Measurements from ENCODE around the gene SELP. TPM values are rescaled to one million over a fixed set of nuclear protein-coding genes. Genes with fewer than 3 reads are reported as not detected.
A peak's percentile ranks its signal among the peaks of the same experiment; 100 is the strongest.

Gene SELP
- total and polyA plus RNA-seq, 2 of the 13 experiments (the other 11 are each of a cell fraction or from before 2014, with no cell fraction given) = 0.11 TPM; not detected in 1

DNA sequence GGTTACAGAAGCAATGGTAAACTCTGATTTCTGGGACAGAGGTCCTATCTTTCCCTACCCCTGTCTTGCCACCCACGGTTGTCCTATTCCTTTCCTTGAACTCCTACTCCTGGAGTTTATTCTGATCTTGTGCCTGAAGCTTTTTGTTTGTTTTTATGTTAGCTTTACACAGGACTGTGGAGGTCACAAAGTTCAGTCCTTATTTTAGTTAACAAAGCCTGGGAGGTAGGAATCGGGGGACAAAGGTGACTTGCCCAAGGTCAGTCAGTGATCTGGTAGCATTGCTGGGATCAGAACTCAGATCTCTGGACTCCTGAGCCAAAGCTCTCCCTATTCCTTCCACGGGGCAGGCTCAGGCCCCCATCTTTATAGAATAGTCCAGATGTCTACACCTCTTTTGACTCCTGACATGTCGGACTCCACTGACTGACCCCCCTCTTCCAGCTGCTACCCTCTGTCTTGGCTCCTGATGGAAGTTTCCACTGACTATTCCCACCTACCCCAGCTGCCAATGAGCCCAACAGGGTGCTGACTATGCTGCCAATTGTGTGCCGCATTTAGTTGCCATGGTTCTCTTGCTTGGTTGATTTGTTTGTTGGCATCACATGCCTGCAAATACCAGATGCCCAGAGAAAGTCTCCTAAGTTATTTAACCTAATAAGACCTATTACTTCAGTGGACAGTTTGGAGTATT lies 53.5 kb downstream of the SELP start (continued):
- no peak for TF ChIP-seq MAZ (IDR thresholded peaks at IDR 0.05; ENCODE audit: borderline replicate concordance, low read depth, low read length)
- no peak for TF ChIP-seq MAZ (CRISPR knock-in tag; IDR thresholded peaks at IDR 0.05; ENCODE audit: low read depth)
- no peak for TF ChIP-seq ZNF34 (CRISPR knock-in tag; IDR thresholded peaks at IDR 0.05; ENCODE audit: borderline replicate concordance)
- TF ChIP-seq KLF15 (CRISPR knock-in tag; IDR thresholded peaks at IDR 0.05; ENCODE audit: borderline replicate concordance) = no peak
- TF ChIP-seq ZMYM4 (CRISPR knock-in tag; IDR thresholded peaks at IDR 0.05) = peak; percentile 76
- TF ChIP-seq SCMH1 (CRISPR knock-in tag; IDR thresholded peaks at IDR 0.05; ENCODE audit: borderline replicate concordance) = no peak
- no peak for TF ChIP-seq TARDBP (CRISPR knock-in tag; IDR thresholded peaks at IDR 0.05)
- TF ChIP-seq ARNT2 (CRISPR knock-in tag; IDR thresholded peaks at IDR 0.05; ENCODE audit: low read depth) = no peak
- no peak for TF ChIP-seq NBN (conservative IDR thresholded peaks at IDR 0.05)
- TF ChIP-seq, protein P1, sequence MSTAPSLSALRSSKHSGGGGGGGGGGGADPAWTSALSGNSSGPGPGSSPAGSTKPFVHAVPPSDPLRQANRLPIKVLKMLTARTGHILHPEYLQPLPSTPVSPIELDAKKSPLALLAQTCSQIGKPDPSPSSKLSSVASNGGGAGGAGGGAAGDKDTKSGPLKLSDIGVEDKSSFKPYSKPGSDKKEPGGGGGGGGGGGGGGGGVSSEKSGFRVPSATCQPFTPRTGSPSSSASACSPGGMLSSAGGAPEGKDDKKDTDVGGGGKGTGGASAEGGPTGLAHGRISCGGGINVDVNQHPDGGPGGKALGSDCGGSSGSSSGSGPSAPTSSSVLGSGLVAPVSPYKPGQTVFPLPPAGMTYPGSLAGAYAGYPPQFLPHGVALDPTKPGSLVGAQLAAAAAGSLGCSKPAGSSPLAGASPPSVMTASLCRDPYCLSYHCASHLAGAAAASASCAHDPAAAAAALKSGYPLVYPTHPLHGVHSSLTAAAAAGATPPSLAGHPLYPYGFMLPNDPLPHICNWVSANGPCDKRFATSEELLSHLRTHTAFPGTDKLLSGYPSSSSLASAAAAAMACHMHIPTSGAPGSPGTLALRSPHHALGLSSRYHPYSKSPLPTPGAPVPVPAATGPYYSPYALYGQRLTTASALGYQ (CRISPR knock-in tag; IDR thresholded peaks at IDR 0.05) = 0 out of 2 replicates have a peak, but pooled peaks have one; percentile 26
- TF ChIP-seq ZNF354B (CRISPR knock-in tag; IDR thresholded peaks at IDR 0.05) = no peak
- TF ChIP-seq ARNT (IDR thresholded peaks at IDR 0.05) = no peak
- TF ChIP-seq, protein P2, sequence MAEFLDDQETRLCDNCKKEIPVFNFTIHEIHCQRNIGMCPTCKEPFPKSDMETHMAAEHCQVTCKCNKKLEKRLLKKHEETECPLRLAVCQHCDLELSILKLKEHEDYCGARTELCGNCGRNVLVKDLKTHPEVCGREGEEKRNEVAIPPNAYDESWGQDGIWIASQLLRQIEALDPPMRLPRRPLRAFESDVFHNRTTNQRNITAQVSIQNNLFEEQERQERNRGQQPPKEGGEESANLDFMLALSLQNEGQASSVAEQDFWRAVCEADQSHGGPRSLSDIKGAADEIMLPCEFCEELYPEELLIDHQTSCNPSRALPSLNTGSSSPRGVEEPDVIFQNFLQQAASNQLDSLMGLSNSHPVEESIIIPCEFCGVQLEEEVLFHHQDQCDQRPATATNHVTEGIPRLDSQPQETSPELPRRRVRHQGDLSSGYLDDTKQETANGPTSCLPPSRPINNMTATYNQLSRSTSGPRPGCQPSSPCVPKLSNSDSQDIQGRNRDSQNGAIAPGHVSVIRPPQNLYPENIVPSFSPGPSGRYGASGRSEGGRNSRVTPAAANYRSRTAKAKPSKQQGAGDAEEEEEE (CRISPR knock-in tag; IDR thresholded peaks at IDR 0.05; ENCODE audit: borderline replicate concordance) = no peak
- TF ChIP-seq ZBTB42 (CRISPR knock-in tag; IDR thresholded peaks at IDR 0.05) = no peak
- no peak for TF ChIP-seq NR1H2 (CRISPR knock-in tag; IDR thresholded peaks at IDR 0.05; ENCODE audit: borderline replicate concordance, low read depth)
- TF ChIP-seq DNMT3B (CRISPR knock-in tag; conservative IDR thresholded peaks at IDR 0.05) = no peak
- TF ChIP-seq ESRRA (CRISPR knock-in tag; IDR thresholded peaks at IDR 0.05; ENCODE audit: low read depth) = peak; percentile 97
- no peak for TF ChIP-seq NAIF1 (CRISPR knock-in tag; IDR thresholded peaks at IDR 0.05; ENCODE audit: borderline replicate concordance)
- 0 out of 2 replicates have a peak, but pooled peaks have one; percentile 17 for TF ChIP-seq RFX3 (CRISPR knock-in tag; IDR thresholded peaks at IDR 0.05)
- 0 out of 2 replicates have a peak, but pooled peaks have one; percentile 20 for TF ChIP-seq MTA1 (CRISPR knock-in tag; IDR thresholded peaks at IDR 0.05; ENCODE audit: borderline replicate concordance)
- TF ChIP-seq, protein P3, sequence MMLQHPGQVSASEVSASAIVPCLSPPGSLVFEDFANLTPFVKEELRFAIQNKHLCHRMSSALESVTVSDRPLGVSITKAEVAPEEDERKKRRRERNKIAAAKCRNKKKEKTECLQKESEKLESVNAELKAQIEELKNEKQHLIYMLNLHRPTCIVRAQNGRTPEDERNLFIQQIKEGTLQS (CRISPR knock-in tag; IDR thresholded peaks at IDR 0.05) = no peak
- peak; percentile 80 for TF ChIP-seq PPARG (CRISPR knock-in tag; conservative IDR thresholded peaks at IDR 0.05)
- no peak for TF ChIP-seq SRSF4 (IDR thresholded peaks at IDR 0.05; ENCODE audit: low read depth, low read length, poor library complexity, severe bottlenecking)
- TF ChIP-seq HMG20B (CRISPR knock-in tag; conservative IDR thresholded peaks at IDR 0.05) = no peak
- TF ChIP-seq TAF15 (IDR thresholded peaks at IDR 0.05; ENCODE audit: low read depth, low read length, poor library complexity, severe bottlenecking) = no peak
- no peak for TF ChIP-seq ZNF331 (CRISPR knock-in tag; IDR thresholded peaks at IDR 0.05)
- peak; percentile 54; the same call in 1 of the 2 replicates for TF ChIP-seq KDM6A (CRISPR knock-in tag; IDR thresholded peaks at IDR 0.05; ENCODE audit: low read depth)
- TF ChIP-seq SP4 (CRISPR knock-in tag; IDR thresholded peaks at IDR 0.05) = no peak
- no peak for TF ChIP-seq CHCHD3 (CRISPR knock-in tag; IDR thresholded peaks at IDR 0.05)
- TF ChIP-seq SIN3B (IDR thresholded peaks at IDR 0.05; ENCODE audit: low read length) = no peak

Measured in HepG2 (cell line).